ENCODE measurements around the gene SYNE3. TPM values are rescaled to one million over a fixed set of nuclear protein-coding genes. Genes with fewer than 3 reads are reported as not detected.
A peak's percentile ranks its signal among the peaks of the same experiment; 100 is the strongest.

Gene SYNE3
- total RNA-seq, 4 donors from 2014 or later, result 13.8 to 26.2 (median 15.2) TPM

GRCh38 chr14:95557291-95557690 is 40.8 kb upstream of the SYNE3 start:
- intact Hi-C loops (cut with DNase I; ENCODE audit: low total_unique reads), result no loop called here
- no peak overlapping the region for H3K4me3 ChIP-seq (ENCODE audit: low read depth, poor library complexity, severe bottlenecking)
- 75 to 83% methylated on average over 11 of the region's 11 CpGs for WGBS, 2 donors
- peak in 1 of 2 donors; percentile 63 for DNase-seq (ENCODE audit: low spot score in 2 of 2)
- TF ChIP-seq POLR2A (IDR thresholded peaks at IDR 0.05) (no peak), CTCF (IDR thresholded peaks at IDR 0.05) (no peak)

- intact Hi-C loops (cut with DNase I; ENCODE audit: low total_unique reads), result no loop called here
- TF ChIP-seq CTCF (IDR thresholded peaks at IDR 0.05) (no peak), POLR2A (IDR thresholded peaks at IDR 0.05) (no peak)
- no peak overlapping the region for H3K4me3 ChIP-seq (ENCODE audit: low read depth, poor library complexity, severe bottlenecking)
- DNase-seq (ENCODE audit: low spot score in 2 of 2), result no peak
- WGBS, 2 donors, result 86 to 94% methylated on average over 10 of the region's 10 CpGs
Measured at GRCh38 chr14:95555053-95555452, 38.6 kb upstream of the SYNE3 start.

GRCh38 chr14:95553141-95553540 is 36.7 kb upstream of the SYNE3 start:
- TF ChIP-seq POLR2A (IDR thresholded peaks at IDR 0.05), result no peak
- intact Hi-C loops (cut with DNase I; ENCODE audit: low total_unique reads), result no loop called here
- no peak overlapping the region for H3K4me3 ChIP-seq (ENCODE audit: low read depth, poor library complexity, severe bottlenecking)
- WGBS, 2 donors, result 78 to 87% methylated on average over 5 to 7 of the region's 7 CpGs
- peak in 1 of 2 donors; percentile 68 for DNase-seq (ENCODE audit: low spot score in 2 of 2)

GRCh38 chr14:95551435-95551834 is 35.0 kb upstream of the SYNE3 start:
- WGBS, 2 donors, result 95 to 96% methylated on average over 1 of the region's 1 CpG
- H3K4me3 ChIP-seq (ENCODE audit: low read depth, poor library complexity, severe bottlenecking), result no peak overlapping the region
- intact Hi-C loops (cut with DNase I; ENCODE audit: low total_unique reads), result no loop called here
- TF ChIP-seq CTCF (IDR thresholded peaks at IDR 0.05) (no peak), POLR2A (IDR thresholded peaks at IDR 0.05) (no peak)
- peak in 1 of 2 donors; percentile 12 for DNase-seq (ENCODE audit: low spot score in 2 of 2)

- intact Hi-C loops (cut with DNase I; ENCODE audit: low total_unique reads), result no loop called here
- TF ChIP-seq CTCF (IDR thresholded peaks at IDR 0.05) (no peak), POLR2A (IDR thresholded peaks at IDR 0.05) (no peak)
- DNase-seq (ENCODE audit: low spot score in 2 of 2), result peak in 1 of 2 donors; percentile 76
- 76 to 77% methylated on average over 14 to 16 of the region's 16 CpGs for WGBS, 2 donors
- H3K4me3 ChIP-seq (ENCODE audit: low read depth, poor library complexity, severe bottlenecking), result no peak overlapping the region
Measured at GRCh38 chr14:95549656-95550585, 33.5 kb upstream of the SYNE3 start.

GRCh38 chr14:95548328-95548929 is 32.0 kb upstream of the SYNE3 start:
- TF ChIP-seq CTCF (IDR thresholded peaks at IDR 0.05), result no peak
- no peak for TF ChIP-seq POLR2A (IDR thresholded peaks at IDR 0.05)
- peak in 1 of 2 donors; percentile 62 for DNase-seq (ENCODE audit: low spot score in 2 of 2)
- intact Hi-C loops (cut with DNase I; ENCODE audit: low total_unique reads), result no loop called here
- no peak overlapping the region for H3K4me3 ChIP-seq (ENCODE audit: low read depth, poor library complexity, severe bottlenecking)
- 82 to 84% methylated on average over 9 of the region's 9 CpGs for WGBS, 2 donors
